HUES64 (cell line): ENCODE measurements around the gene NXPH4. TPM values are rescaled to one million over a fixed set of nuclear protein-coding genes. Genes with fewer than 3 reads are reported as not detected.

Source experiments
- H3K27ac ChIP-seq: 2 replicates; pipeline ENCODE4 v1.7.0; 2013; ENCODE audit warnings: low read depth, low read length, inconsistent platforms
- H3K27me3 ChIP-seq: 2 replicates; pipeline ENCODE4 v1.6.1; 2013; ENCODE audit warnings: mild to moderate bottlenecking, low read length; ENCODE audit not compliant: insufficient read depth
- H3K36me3 ChIP-seq: 2 replicates; pipeline ENCODE4 v1.6.1; 2013; ENCODE audit warnings: mild to moderate bottlenecking, low read length; ENCODE audit not compliant: insufficient read depth
- H3K4me1 ChIP-seq: 2 replicates; pipeline ENCODE4 v1.6.1; 2013; ENCODE audit warnings: mild to moderate bottlenecking, low read length, moderate library complexity; ENCODE audit not compliant: insufficient read depth
- H3K4me3 ChIP-seq: 2 replicates; pipeline ENCODE4 v1.5.1; 2013; ENCODE audit warnings: mild to moderate bottlenecking, low read length, moderate library complexity
- H3K9ac ChIP-seq: 2 replicates; pipeline ENCODE4 v1.6.1; 2013; ENCODE audit warnings: mild to moderate bottlenecking, low read depth, low read length
- H3K9me3 ChIP-seq: 2 replicates; pipeline ENCODE4 v1.6.1; 2013; ENCODE audit warnings: low read depth, low read length; ENCODE audit not compliant: insufficient read depth
- WGBS: fragments of 150-250, 120-280 bp; methylation state at CpG from one replicate; pipeline ENCODE4 v1.1.7; 2013; ENCODE audit warnings: missing lambda C conversion rate; 5-methylcytosine and 5-hydroxymethylcytosine counted together
- polyA plus RNA-seq, 2 experiments: library from polyadenylated mRNA; stranded (reverse); fragments of 50-300 nt; gene quantifications; one replicate each; pipeline ENCODE4 v1.2.3, GENCODE V29; 2013

The NXPH4 gene
- polyA plus RNA-seq (2013, experiment 1 of 2): 0.70 TPM
- 2.2 TPM for polyA plus RNA-seq (2013, experiment 2 of 2)

DNA sequence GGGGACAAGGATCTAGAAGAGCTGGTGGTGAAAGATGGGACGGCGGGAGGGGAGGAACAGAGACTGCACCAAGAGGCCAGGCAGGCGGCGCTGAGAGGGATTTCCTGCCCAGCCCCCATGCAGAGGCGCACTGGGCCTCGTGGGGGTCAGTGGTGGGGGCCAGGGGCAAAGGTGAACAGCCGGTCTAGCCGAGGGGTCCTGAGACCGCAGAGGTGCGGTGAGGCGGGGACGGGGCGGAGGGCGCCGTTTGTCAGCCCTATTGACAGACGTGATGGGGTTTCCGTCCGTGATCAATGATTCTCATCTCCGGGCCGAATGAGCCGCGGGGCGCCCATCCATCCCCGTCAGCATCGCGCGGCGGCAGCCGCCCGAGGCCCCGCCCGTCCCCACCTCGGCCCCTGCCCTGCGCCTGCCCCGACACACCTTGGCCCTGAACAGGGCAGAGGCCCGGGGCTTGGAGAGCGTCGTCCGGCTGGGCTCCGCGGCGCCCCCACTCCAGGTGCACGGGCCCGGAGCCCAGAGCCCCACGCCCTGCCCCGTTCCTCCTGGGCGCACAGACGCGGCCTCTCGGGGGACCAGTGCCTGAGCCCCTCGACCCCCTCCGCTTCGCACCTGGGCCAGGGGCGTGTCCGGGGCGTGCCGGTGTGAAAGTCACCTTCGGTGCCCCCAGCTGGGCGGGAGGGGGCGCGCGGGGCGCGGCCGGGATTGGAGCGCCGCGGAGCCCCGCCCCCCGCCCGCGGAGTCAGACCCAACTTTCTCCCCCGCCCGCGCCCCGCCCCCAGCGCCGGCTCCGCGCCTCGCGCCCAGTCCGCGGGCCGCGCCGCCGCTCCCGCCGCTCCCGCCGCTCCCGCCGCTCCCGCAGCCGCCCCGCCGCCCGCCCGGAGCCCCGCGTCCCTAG is at the start of gene NXPH4:
Gene NXPH4 (plus strand): TSS at position 781 of the 898 bp plus-strand sequence. CDS start 176 bp downstream, outside the sequence.
- H3K27me3 ChIP-seq: peaks cover 78% of the 10 kb centered on the region
- WGBS: under 1% methylated on average over 102 of the region's 102 CpGs
- H3K27ac ChIP-seq: no peak within 1 kb of the TSS
- H3K4me3 ChIP-seq: peak within 1 kb of the TSS; percentile 45
- peaks cover 18% of the 10 kb centered on the region for H3K4me1 ChIP-seq
- peaks cover 9% of the 10 kb centered on the region for H3K36me3 ChIP-seq
- no peak within 1 kb of the TSS for H3K9ac ChIP-seq
- H3K9me3 ChIP-seq: no peaks in the 10 kb centered on the region

DNA sequence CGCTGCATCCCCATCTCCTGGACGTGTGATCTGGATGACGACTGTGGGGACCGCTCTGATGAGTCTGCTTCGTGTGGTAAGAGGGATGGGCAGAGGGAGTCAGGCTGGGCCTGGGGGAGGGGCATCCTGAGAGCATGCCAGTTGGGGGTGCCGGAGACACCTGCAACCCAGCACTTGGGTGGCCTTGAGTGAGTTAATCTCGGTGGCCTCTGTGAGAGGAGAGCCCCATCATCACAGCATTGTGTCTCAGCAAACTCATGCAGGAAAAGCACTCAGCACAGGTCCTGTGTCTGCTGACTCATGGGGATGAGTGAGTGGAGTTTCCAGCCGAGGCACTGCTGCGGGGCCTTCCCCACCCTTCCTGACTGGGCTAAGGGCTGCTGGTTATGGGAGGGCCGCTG is 49.6 kb upstream of the NXPH4 start:
- no peaks in the 10 kb centered on the region for H3K9me3 ChIP-seq
- no peak overlapping the region for H3K27ac ChIP-seq
- peaks cover 93% of the 10 kb centered on the region for H3K36me3 ChIP-seq
- 91% methylated on average over 10 of the region's 10 CpGs for whole genome bisulfite sequencing
- no peak overlapping the region for H3K9ac ChIP-seq
- no peaks in the 10 kb centered on the region for H3K27me3 ChIP-seq
- no peaks in the 10 kb centered on the region for H3K4me1 ChIP-seq
- no peak overlapping the region for H3K4me3 ChIP-seq

DNA sequence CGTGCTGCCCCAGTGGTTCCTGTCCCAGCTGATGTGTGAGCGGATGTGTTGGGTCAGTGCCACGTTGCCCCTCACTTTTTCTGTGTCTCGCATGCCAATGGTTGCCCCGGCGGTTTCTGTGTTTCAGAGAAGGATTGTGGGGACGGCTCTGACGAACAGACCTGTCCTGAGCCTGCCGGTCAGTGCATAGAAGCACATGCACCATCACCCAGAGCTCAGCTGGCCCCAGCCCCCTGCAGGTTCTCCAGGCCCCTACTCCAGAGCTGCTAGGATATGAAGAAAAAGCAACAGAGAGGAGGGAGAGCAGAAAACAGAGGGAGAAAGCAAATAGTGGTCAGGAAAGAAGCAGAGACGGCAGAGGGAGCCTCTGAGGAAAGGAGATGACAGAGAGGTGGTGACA is 48.5 kb upstream of the NXPH4 start:
- 95% methylated on average over 10 of the region's 10 CpGs for WGBS
- Histone ChIP-seq H3K9ac (no peak overlapping the region), H3K36me3 (peaks cover 89% of the 10 kb centered on the region)

DNA sequence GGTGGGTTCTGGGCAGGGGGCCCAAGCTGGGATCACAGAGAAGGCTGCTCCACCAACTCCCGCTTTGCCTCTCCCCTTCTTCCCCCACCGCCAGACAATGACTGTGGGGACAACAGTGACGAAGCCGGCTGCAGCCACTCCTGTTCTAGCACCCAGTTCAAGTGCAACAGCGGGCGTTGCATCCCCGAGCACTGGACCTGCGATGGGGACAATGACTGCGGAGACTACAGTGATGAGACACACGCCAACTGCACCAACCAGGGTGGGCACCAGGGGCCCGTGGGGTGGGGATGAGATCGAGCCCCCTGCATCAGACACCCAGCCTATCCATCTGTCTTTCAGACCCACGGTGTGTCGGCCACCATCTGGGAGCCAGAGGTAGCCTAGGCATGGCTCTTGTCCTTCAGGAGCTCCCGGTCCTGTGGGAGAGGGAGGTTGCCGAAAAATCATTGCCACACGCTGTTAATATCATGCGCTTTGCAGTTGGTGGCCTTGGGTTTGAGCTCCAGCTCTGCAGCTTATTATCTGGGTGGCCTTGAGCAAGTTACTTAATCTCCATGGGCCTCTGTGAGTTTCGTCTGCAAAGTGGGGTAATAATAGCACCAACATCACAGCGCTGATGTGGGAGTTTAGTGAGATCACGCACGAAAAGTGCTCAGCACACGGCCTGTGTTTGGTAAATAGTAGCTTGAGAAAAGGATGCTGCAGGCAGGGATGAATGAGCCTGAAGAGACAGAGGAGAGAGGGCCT is 47.4 kb upstream of the NXPH4 start:
- WGBS: 94% methylated on average over 23 of the region's 23 CpGs
- Histone ChIP-seq H3K27ac (no peak overlapping the region), H3K36me3 (peaks cover 90% of the 10 kb centered on the region), H3K4me1 (no peaks in the 10 kb centered on the region), H3K4me3 (no peak overlapping the region), H3K9me3 (no peaks in the 10 kb centered on the region), H3K9ac (no peak overlapping the region), H3K27me3 (no peaks in the 10 kb centered on the region)

More for the DNA sequence above, 48.5 kb upstream of the NXPH4 start:
- Histone ChIP-seq H3K4me3 (no peak overlapping the region), H3K27me3 (no peaks in the 10 kb centered on the region), H3K27ac (no peak overlapping the region), H3K9me3 (no peaks in the 10 kb centered on the region), H3K4me1 (no peaks in the 10 kb centered on the region)

DNA sequence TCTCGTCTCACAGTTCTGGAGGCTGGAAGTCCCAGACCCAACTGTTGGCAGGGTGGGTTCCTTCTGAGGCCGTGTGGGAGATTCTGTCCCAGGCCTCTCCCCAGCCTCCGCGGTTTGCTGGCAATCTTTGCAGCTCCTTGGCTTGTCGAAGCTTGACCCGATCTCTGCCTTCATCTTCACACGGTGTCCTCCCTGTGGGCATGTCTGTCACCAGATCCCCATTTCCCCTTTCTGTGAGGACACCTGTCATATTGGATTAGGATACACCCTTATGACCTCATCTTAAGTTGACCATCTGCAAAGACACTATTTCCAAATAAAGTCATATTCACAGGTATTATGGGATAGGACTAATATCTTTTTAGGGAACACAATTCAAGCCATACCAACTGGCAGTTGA is 46.6 kb upstream of the NXPH4 start:
- Histone ChIP-seq H3K27me3 (no peaks in the 10 kb centered on the region), H3K9ac (no peak overlapping the region), H3K4me3 (no peak overlapping the region), H3K36me3 (peaks cover 89% of the 10 kb centered on the region), H3K27ac (no peak overlapping the region), H3K9me3 (no peaks in the 10 kb centered on the region), H3K4me1 (no peaks in the 10 kb centered on the region)
- 94% methylated on average over 7 of the region's 7 CpGs for WGBS

DNA sequence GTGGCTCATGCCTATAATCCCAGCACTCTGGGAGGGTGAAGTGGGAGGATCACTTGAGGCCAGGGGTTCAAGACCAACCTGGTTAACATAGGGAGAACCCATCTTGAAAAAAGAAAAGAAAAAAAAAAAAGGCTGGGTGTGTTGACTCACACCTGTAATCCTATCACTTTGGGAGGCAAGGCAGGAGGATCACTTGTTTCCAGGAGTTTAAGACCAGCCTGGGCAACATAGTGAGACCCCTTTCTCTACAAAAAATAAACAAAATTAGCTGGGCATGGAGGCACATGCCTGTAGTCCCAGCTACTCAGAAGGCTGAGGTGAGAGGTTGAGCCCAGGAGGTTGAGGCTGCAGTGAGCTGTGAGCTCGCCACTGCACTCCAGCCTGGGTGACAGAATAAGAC is 46.2 kb upstream of the NXPH4 start:
- Histone ChIP-seq H3K4me1 (no peaks in the 10 kb centered on the region), H3K9ac (no peak overlapping the region), H3K36me3 (peaks cover 89% of the 10 kb centered on the region), H3K9me3 (no peaks in the 10 kb centered on the region), H3K27ac (no peak overlapping the region), H3K4me3 (no peak overlapping the region), H3K27me3 (no peaks in the 10 kb centered on the region)
- 86% methylated on average over 1 of the region's 1 CpG for WGBS

DNA sequence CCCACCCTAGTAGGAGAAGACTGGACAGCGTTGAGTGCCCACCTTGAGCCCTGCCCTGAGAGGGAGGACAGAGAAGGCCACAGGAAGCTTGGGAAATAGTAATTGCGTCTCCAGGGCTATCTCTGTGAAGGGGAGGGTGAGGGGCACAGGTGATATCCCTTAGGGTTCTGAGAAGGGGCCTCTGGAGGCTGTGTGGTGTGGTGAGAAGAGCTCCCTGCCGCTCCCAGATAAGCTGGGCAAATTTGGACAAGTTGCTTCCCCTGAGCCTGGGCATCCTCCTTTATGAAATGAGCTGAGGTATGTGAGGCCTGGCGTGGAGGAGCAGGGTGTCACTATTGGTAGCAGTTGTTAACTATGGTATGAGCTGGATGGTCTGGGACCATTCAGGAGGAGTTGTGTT is 45.7 kb upstream of the NXPH4 start:
- Histone ChIP-seq H3K9ac (no peak overlapping the region), H3K36me3 (peaks cover 89% of the 10 kb centered on the region), H3K27me3 (no peaks in the 10 kb centered on the region), H3K9me3 (no peaks in the 10 kb centered on the region), H3K4me3 (no peak overlapping the region), H3K27ac (no peak overlapping the region), H3K4me1 (no peaks in the 10 kb centered on the region)
- WGBS: 90% methylated on average over 4 of the region's 4 CpGs

DNA sequence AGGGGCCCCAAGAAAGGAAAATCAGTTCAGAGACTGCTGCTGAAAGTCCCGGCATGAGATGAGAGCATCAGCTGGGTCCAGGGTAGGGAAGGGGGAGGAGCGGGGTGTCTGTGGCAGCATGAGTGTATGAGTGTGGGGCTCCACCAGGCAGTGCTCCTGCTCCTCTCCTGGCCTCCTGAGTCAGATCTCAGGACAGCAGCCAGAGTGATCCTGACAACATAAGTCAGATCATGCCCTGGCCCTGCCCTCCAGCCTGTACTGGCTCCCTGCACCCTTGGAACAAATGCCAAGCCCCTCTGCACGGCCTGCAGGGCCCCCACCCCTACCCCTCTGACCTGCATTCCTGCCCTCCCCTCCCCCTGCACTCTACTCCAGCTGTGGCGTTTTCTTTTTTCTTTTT is 44.9 kb upstream of the NXPH4 start:
- no peak overlapping the region for H3K27ac ChIP-seq
- 79% methylated on average over 4 of the region's 4 CpGs for WGBS
- H3K36me3 ChIP-seq: peaks cover 89% of the 10 kb centered on the region
- H3K9me3 ChIP-seq: no peaks in the 10 kb centered on the region
- H3K4me3 ChIP-seq: no peak overlapping the region
- no peak overlapping the region for H3K9ac ChIP-seq
- no peaks in the 10 kb centered on the region for H3K4me1 ChIP-seq
- no peaks in the 10 kb centered on the region for H3K27me3 ChIP-seq

DNA sequence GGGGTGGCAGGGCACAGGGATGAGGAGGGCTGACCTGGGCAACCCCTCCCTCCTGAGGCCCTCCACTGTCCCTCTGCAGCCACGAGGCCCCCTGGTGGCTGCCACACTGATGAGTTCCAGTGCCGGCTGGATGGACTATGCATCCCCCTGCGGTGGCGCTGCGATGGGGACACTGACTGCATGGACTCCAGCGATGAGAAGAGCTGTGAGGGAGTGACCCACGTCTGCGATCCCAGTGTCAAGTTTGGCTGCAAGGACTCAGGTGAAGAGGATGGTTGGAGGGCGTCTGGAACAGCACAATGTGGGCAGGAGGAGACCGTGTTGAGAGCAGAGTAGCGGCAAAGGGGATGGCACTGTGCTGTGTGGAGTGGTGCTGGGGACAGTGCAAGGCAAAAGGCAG is 43.5 kb upstream of the NXPH4 start:
- Histone ChIP-seq H3K27ac (no peak overlapping the region), H3K36me3 (peaks cover 88% of the 10 kb centered on the region), H3K4me3 (no peak overlapping the region), H3K4me1 (no peaks in the 10 kb centered on the region), H3K9ac (no peak overlapping the region), H3K9me3 (no peaks in the 10 kb centered on the region), H3K27me3 (no peaks in the 10 kb centered on the region)
- 81% methylated on average over 11 of the region's 11 CpGs for WGBS

DNA sequence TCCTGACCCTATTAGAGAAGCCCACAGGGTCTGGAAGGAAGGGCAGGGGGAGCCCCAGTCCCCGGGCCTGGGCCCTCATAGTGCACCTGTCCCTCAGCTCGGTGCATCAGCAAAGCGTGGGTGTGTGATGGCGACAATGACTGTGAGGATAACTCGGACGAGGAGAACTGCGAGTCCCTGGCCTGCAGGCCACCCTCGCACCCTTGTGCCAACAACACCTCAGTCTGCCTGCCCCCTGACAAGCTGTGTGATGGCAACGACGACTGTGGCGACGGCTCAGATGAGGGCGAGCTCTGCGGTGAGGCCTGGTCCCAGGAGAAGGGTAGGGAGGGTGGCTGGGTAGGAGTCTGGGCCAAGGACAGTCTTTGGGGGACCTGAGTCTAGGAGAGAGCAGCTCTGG is 42.9 kb upstream of the NXPH4 start:
- Histone ChIP-seq H3K27me3 (no peaks in the 10 kb centered on the region), H3K4me1 (no peaks in the 10 kb centered on the region), H3K36me3 (peaks cover 88% of the 10 kb centered on the region), H3K9me3 (no peaks in the 10 kb centered on the region), H3K4me3 (no peak overlapping the region), H3K27ac (no peak overlapping the region), H3K9ac (no peak overlapping the region)
- 97% methylated on average over 14 of the region's 14 CpGs for WGBS

DNA sequence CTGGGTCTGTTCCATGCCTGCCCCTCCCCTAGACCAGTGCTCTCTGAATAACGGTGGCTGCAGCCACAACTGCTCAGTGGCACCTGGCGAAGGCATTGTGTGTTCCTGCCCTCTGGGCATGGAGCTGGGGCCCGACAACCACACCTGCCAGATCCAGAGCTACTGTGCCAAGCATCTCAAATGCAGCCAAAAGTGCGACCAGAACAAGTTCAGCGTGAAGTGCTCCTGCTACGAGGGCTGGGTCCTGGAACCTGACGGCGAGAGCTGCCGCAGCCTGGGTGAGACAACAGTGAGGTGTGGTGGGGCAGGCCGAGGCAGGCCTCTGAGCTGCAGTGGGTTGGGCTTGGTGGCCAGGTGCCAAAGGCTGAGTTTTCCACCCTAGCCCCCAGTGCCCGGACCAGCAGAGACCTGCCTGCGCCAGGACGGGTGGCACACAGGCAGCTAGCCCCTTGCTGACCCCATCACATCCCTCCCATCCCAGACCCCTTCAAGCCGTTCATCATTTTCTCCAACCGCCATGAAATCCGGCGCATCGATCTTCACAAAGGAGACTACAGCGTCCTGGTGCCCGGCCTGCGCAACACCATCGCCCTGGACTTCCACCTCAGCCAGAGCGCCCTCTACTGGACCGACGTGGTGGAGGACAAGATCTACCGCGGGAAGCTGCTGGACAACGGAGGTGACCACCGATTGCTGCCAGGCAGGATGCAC is 41.0 kb upstream of the NXPH4 start:
- WGBS: 77% methylated on average over 29 of the region's 29 CpGs
- no peaks in the 10 kb centered on the region for H3K9me3 ChIP-seq
- H3K9ac ChIP-seq: no peak overlapping the region
- H3K36me3 ChIP-seq: peaks cover 88% of the 10 kb centered on the region
- H3K4me3 ChIP-seq: no peak overlapping the region
- no peaks in the 10 kb centered on the region for H3K27me3 ChIP-seq
- no peak overlapping the region for H3K27ac ChIP-seq
- H3K4me1 ChIP-seq: no peaks in the 10 kb centered on the region
